ENCODE results near the gene TSEN2. TPM values are rescaled to one million over a fixed set of nuclear protein-coding genes. Genes with fewer than 3 reads are reported as not detected.
A peak's percentile ranks its signal among the peaks of the same experiment; 100 is the strongest.

The TSEN2 gene
- total and polyA plus RNA-seq, 9 of the 15 experiments (the other 6 are each of a cell fraction or from before 2014, with no cell fraction given) = 38.5 to 76.3 (median 46.6) TPM

DNA sequence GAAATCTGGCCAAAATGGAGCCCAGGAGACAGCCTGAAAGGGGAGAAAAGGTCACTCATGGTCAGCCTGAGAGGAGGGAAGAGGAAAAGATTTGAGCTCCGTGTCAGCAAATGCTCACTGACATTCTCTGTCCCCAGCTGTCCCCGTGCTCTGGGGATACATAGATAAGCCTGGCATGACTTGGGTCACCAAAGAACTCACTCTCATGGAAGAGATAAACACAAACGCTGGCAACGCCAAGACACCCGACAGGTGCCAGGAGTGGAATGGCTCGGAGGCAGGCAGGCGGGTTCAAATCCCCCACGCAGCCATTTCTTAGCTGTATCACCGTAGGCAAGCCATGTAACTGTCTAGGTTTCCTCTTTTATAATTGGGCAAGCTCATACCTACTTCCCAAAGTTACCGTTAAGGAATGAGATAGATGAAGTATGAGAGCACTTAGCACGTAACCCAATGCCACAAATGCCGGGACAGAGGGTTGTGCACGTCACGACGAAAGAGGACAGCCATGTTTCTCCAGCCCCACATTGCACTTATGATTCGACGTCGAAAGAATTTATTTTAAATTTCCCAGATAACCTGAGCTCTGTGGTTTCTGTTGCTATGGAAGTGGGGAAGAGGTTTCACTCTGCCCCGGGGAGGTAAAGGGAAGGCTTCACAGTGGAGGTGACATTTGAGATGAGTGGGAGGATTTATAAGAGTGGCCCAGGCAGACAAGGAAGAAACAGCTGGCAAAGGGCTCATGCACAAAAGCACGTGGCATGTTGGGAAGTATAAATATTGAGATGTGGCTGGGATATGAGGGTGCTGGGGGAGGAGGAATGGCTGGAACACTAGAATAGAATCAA is 41.4 kb upstream of the TSEN2 start:
- Histone ChIP-seq H3K4me1 (replicated peaks in 1 of 2; ENCODE audit: control insufficient read depth in 2 of 2, insufficient read depth in 2 of 2, low read length in 2 of 2) (peaks cover 0 to 6% of the 10 kb centered on the region in 2 experiments; a peak in 2 of 5 replicates), H3K9me1 (ENCODE audit: control insufficient read depth, insufficient read depth, low read length) (no peaks in the 10 kb centered on the region), H3K9me3 (replicated peaks; ENCODE audit: control insufficient read depth, insufficient read depth, low read depth, low read length) (no peaks in the 10 kb centered on the region), H2AFZ (ENCODE audit: low read depth, low read length) (no peak overlapping the region), H3K9ac (ENCODE audit: insufficient read depth in 1 of 2, low read depth in 2 of 2, low read length in 2 of 2) (no peak overlapping the region), H4K20me1 (replicated peaks; ENCODE audit: control insufficient read depth, insufficient read depth, low read length) (no peaks in the 10 kb centered on the region; the same call in 1 of the 2 replicates), H3K4me3 (no peak overlapping the region), H3K79me2 (ENCODE audit: control insufficient read depth, insufficient read depth, low read length) (no peaks in the 10 kb centered on the region), H3K36me3 (ENCODE audit: control insufficient read depth, insufficient read depth, low read length) (no peaks in the 10 kb centered on the region), H3K27ac (ENCODE audit: extremely low read depth, low read depth, low read length) (no peak overlapping the region), H3K27me3 (ENCODE audit: control insufficient read depth in 2 of 2, insufficient read depth in 2 of 2, low read length in 2 of 2) (peaks cover 63 to 81% of the 10 kb centered on the region in 2 experiments), H3K4me2 (ENCODE audit: insufficient read depth, low read length) (no peak overlapping the region)
- intact Hi-C loops (cut with micrococcal nuclease) (no loop called here), in situ Hi-C loops (cut with MboI) (no loop called here)
- FAIRE-seq (no peak), ATAC-seq (no peak), DNase-seq (ENCODE audit: extremely low read depth in 1 of 4, low spot score in 3 of 4) (no peak)
- no TSS peak for BruUV-seq (replicated peaks)
- WGBS (ENCODE audit: insufficient coverage, low coverage, missing lambda C conversion rate) = 2% methylated on average over 20 of the region's 20 CpGs
- CTCF ChIA-PET (ENCODE audit: low intra/inter-chr PET ratio) = no interaction called here
- TF ChIP-seq ZFP36 (IDR thresholded peaks at IDR 0.05; ENCODE audit: low read depth, low read length, partially characterized antibody) = peak; percentile 71
- TF ChIP-seq, protein P1, sequence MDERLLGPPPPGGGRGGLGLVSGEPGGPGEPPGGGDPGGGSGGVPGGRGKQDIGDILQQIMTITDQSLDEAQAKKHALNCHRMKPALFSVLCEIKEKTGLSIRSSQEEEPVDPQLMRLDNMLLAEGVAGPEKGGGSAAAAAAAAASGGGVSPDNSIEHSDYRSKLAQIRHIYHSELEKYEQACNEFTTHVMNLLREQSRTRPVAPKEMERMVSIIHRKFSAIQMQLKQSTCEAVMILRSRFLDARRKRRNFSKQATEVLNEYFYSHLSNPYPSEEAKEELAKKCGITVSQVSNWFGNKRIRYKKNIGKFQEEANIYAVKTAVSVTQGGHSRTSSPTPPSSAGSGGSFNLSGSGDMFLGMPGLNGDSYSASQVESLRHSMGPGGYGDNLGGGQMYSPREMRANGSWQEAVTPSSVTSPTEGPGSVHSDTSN (CRISPR knock-in tag; IDR thresholded peaks at IDR 0.05; ENCODE audit: low read depth) = no peak
- TF ChIP-seq, protein P1 (tag; conservative IDR thresholded peaks at IDR 0.05; ENCODE audit: low read depth) = peak; percentile 50; the same call in 1 of the 2 replicates
- TF ChIP-seq MEIS2 (IDR thresholded peaks at IDR 0.05; ENCODE audit: partially characterized antibody) = peak; percentile 25
- no peak for TF ChIP-seq ARHGAP35 (IDR thresholded peaks at IDR 0.05; ENCODE audit: partially characterized antibody)
- TF ChIP-seq EGR1 (conservative IDR thresholded peaks at IDR 0.05) = peak; percentile 54; the same call in 1 of the 2 replicates
- POLR2A ChIA-PET = interaction anchor here (0.6 to 1.5 kb wide), 4 partner anchors 23 to 71 kb away, joined by 3 to 4 read pairs (median 3); no protein-coding TSS in a partner anchor

Measured in K562 (cell line).